Left lobe of liver (tissue), 2 donors: ENCODE measurements around the gene CYRIA. TPM values are rescaled to one million over a fixed set of nuclear protein-coding genes. Genes with fewer than 3 reads are reported as not detected.

Source experiments
- ATAC-seq: fragments of 200-7000 bp; cut with Tn5 transposase; one replicate; pipeline ENCODE4 v1.9.1; 2020; ENCODE audit warnings: mild to moderate bottlenecking, moderate library complexity
- DNase-seq: peaks from one replicate; pipeline ENCODE4 v3.0.0-alpha.2; 2020; ENCODE audit warnings: low spot score
- total RNA-seq: library from RNA; stranded (reverse); gene quantifications from one replicate; pipeline ENCODE4 v1.2.1, GENCODE V29; 2021
- donor health status: DM: no; HTN: no; CAD: no; lungs with moderate emphysema.
- donor health status: DM: no; HTN: yes; CAD: no.

The CYRIA gene
- total RNA-seq, result 1.7 TPM

- peak; percentile 67 for DNase-seq
- peak; percentile 87 for ATAC-seq
Observed at GRCh38 chr2:16665748-16666448, at the start of gene CYRIA. Gene CYRIA (minus strand): TSS chr2:16665834. CDS start chr2:16588119, 77,715 bp downstream.

DNA sequence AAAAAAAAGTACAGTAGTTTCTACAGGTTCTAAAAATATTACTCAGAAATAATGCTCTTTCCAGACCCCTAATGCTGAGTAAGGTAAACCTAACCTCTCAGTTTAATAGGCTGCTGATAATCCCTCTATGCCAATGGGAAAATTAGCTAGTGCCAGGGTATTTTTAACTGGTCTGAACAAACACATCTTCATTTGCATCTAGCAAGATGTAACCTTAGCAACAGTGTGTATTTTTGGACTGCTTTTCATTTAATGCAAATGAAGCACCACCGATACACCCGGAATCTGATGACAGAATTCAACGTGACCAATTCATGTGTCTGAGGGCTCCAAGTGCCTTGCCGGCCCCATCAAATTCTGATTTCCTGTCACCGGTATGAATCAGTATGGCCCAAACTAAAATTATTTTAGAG lies 47.4 kb upstream of the CYRIA start:
- DNase-seq (no peak), ATAC-seq (no peak)

DNA sequence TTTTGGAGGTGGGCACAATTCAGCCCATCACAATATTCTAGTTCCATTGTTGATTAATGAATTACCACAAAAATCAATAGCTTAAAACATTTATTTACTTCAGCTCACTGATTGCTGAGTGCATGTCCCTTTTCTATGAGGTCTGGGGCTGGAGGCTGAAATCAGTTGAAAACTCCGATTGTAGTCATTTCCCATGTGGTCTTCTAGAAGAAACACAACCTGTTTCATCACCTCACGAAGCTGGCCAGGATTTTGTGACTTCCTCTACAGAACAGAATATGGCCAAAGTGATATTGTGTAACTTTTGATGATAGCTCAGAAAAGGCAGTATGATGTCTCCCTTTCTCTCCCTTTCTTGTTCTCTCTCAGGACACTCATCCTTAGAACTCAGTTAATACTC lies 44.1 kb upstream of the CYRIA start:
- ATAC-seq (peak; percentile 83), DNase-seq (peak; percentile 52)

DNA sequence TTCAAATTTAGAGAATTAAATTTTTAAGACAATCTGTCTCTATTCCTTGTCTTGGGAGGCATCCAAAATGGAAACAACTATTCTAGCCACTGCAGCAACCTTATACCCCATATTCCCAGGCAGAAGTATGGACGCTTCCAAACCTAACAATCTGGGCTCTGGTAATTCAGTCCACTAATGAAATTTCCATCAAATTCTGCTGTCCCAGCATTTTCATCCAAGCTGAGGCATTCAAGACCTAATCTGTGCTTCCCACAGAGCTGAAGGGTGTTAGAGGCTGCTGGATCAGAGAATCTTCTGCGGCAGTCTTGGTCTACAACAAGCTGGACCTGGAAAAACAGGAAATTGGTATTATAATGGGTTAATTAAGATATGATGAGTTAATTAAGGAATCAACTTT lies 42.5 kb upstream of the CYRIA start:
- ATAC-seq (no peak), DNase-seq (no peak)

- no peak for DNase-seq
- no peak for ATAC-seq
Observed at GRCh38 chr2:16707014-16707623, 41.5 kb upstream of the CYRIA start.

DNA sequence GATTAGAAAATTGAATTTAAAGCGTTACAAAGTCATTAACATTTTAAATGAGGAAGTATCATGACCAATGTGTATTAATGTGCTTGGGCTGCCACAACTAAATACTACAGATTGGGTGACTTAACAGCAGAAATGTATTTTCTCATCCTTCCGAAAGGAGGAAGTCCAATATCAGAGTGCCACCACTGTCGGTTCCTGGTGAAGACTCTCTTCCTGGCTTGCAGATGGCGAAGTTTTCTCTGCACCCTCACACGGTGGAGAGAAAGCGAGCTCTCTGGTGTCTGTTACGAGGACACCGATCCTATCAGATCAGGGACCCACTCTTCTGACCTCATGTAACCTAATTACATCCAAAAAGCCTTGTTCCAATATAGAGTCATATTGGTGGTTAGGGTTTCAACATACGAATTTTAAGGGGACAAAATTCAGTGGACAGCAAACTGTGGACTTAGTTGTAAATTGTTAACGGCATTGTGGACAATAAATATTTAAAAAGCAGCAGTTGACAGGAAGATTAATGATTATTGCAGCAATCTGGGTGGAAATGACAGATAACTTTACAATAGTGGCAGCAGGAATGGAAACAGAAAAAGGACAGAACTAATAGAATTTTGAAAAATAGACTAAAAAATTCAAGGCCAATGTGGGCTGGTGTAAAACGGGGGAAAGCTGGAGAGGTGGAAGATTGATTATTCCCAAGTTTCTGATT lies 35.1 kb upstream of the CYRIA start:
- no peak for DNase-seq
- ATAC-seq, result no peak

DNA sequence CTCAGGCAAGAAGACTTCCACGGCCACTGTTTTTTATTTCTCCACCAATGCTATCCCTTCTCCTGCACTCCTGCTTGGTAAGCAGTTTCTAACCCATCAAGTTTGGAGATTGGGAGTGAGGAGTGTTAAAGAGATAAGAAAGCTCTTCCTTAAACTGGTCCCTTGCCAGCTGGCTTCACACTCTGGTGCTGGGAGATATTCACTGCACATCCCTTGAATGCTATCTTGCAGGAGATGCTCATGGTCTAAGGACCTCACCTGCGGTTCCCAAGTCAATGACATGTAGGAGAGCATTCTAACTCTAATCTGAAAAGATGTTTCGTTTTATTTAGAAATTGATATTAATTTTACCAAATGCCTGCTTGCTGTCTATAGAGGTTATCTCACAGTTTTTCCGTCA lies 28.2 kb upstream of the CYRIA start:
- ATAC-seq (no peak), DNase-seq (no peak)

GRCh38 chr2:16691261-16691660 lies 25.6 kb upstream of the CYRIA start:
- DNase-seq (no peak), ATAC-seq (no peak)

- ATAC-seq, result no peak
Observed at GRCh38 chr2:16687955-16688354, 22.3 kb upstream of the CYRIA start.

DNA sequence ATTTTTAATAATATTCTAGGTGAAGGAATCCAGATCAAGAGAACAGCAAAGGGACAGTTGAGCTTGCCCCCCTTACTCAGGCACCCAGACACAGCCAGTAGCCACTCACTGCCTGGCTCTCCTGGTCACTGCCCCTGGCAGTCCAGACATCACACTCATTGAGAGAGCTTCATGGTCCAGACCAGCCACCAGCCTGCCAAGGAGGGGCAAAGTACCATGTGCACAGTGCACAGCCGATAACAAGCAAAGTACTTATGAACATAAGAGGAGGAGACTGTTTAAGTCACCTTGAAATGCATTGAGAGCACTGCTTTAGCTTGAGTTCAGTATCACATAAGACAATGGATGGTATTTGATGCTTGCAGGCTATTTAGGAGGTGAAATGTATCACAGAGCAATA lies 21.6 kb upstream of the CYRIA start:
- no peak for ATAC-seq
- no peak for DNase-seq

More at GRCh38 chr2:16687955-16688354, 22.3 kb upstream of the CYRIA start:
- no peak for DNase-seq

GRCh38 chr2:16686641-16687040 lies 21.0 kb upstream of the CYRIA start:
- ATAC-seq, result no peak

DNA sequence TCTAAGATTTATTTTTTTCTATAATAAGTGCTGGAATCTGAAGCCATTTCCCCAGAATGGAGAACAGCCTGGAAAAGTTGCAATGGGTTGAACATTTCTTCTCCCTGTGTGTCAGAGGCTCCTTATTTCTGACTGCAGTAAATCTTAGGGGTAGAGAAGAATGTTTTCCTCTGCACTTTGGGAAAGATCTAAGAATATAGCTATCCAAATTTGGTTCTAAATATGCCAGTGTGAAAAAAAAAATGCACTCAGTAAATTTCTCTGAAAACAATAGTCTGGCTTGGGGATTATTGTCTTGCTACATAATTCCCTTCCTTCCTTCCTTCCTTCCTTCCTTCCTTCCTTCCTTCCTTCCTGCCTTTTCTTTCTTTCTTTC lies 19.7 kb upstream of the CYRIA start:
- DNase-seq, result no peak
- ATAC-seq, result no peak

More at GRCh38 chr2:16686641-16687040, 21.0 kb upstream of the CYRIA start:
- no peak for DNase-seq

- ATAC-seq, result no peak
Observed at GRCh38 chr2:16684676-16685339, 19.2 kb upstream of the CYRIA start.

DNA sequence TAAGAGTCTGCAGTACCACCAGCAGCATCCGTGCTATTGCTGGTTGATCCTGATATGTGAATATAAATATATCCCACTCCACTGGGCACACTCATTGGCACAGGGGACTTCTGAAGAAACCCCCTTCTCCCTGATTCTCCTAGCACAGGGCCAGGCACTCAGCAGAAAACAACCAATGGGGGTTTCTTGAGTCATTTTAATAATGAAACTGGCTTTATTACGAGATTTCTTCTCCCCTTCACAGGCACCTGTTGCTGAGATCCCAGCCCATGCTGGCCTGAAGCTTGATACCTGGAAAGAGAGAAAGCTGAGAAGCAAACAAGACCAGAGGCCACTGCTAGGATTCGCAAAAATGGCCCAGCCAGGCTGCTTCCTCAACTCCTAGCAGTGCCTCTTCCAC lies 17.9 kb upstream of the CYRIA start:
- ATAC-seq (no peak), DNase-seq (no peak)

More at GRCh38 chr2:16684676-16685339, 19.2 kb upstream of the CYRIA start:
- no peak for DNase-seq

DNA sequence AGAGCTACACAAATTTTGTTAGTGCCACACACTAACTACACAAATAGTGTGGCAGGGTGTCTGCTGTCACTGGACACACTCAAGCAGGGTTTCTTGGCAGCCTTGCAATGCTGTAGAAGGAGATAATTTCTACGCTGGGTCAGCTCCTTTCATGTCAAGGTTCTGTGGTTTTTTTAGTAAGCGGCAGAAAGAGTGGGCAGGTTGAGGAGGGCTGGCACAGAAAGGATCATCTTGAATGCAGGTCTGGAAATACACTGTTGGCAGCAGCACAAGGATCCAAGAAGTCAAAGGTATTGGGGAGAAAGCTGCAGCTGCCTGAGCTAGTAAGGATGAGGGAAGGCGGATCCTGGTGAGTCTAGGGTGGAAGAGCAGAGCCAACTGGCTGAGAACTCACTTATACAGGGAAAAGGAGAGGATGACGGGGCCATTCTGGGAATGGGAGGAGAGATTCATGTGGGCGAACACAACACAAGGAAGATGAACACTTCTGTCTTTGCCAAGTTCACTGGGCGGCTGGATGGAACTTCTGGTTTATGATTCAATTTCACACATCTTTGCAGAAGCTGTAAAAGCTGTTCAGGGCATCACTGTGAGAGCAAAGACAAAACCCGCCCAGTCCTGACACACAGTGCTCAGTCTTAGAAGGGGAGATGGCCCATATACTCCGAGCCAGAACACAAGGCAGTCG lies 16.9 kb upstream of the CYRIA start:
- DNase-seq (no peak), ATAC-seq (no peak)

GRCh38 chr2:16680781-16681180 lies 15.1 kb upstream of the CYRIA start:
- no peak for ATAC-seq

DNA sequence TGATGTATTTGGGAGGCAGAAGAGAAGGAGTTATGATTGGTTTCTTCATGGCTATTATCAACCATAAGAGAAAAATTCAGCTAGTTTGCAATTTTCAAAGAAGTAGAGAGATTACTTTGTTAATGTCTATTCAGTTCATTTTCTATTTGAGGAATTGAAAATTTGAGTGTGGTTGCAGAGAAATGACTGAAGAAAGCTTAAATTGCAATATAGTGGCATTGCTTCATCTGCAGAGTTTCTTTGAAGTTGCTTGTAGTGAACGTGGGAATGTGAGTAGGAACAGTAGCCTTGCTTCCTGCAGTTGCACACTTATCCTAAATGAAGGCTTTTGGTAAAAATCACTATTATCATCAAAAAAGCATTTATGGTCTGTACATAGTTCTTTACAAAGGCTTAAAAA lies 14.7 kb upstream of the CYRIA start:
- ATAC-seq (no peak), DNase-seq (no peak)

More at GRCh38 chr2:16680781-16681180, 15.1 kb upstream of the CYRIA start:
- DNase-seq, result no peak

- ATAC-seq, result no peak
- no peak for DNase-seq
Observed at GRCh38 chr2:16678964-16679363, 13.3 kb upstream of the CYRIA start.

- no peak for DNase-seq
- ATAC-seq, result no peak
Observed at GRCh38 chr2:16677875-16678274, 12.2 kb upstream of the CYRIA start.

- no peak for DNase-seq
Observed at GRCh38 chr2:16675781-16676180, 10.1 kb upstream of the CYRIA start.

GRCh38 chr2:16674154-16674553 lies 8.5 kb upstream of the CYRIA start:
- DNase-seq (no peak), ATAC-seq (no peak)

More at GRCh38 chr2:16675781-16676180, 10.1 kb upstream of the CYRIA start:
- peak; percentile 26 for ATAC-seq
